ENCODE results near the gene MROH2A.

DNA sequence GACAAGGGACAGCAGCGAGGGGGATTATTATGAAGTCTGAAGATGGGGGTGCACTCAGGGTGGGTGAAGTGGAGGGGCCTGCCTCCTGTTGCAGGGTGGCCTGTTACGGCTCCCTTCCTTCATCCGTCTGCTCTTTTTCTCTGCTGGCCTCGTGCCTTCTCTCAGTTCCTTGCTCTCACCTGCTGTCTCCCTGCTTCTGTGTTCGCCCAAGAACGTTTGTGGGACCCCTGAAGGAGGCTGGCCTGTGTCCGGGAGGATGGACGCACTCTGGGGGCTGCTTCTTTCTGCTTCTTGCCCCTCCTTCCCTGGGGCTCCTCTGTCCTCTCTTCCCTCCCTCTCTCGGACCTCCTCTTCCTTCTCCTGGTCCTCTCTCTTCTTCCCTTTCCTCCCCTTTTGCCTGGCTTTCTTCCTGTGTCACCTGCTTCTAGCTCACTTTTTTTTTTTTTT, 13.8 kb downstream of the MROH2A start:
- TF ChIP-seq POLR2AphosphoS5 (IDR thresholded peaks at IDR 0.05) (no peak), POLR2A (IDR thresholded peaks at IDR 0.05) (no peak)
- TF ChIP-seq, protein P1, sequence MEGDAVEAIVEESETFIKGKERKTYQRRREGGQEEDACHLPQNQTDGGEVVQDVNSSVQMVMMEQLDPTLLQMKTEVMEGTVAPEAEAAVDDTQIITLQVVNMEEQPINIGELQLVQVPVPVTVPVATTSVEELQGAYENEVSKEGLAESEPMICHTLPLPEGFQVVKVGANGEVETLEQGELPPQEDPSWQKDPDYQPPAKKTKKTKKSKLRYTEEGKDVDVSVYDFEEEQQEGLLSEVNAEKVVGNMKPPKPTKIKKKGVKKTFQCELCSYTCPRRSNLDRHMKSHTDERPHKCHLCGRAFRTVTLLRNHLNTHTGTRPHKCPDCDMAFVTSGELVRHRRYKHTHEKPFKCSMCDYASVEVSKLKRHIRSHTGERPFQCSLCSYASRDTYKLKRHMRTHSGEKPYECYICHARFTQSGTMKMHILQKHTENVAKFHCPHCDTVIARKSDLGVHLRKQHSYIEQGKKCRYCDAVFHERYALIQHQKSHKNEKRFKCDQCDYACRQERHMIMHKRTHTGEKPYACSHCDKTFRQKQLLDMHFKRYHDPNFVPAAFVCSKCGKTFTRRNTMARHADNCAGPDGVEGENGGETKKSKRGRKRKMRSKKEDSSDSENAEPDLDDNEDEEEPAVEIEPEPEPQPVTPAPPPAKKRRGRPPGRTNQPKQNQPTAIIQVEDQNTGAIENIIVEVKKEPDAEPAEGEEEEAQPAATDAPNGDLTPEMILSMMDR (IDR thresholded peaks at IDR 0.05): no peak

Data from prostate gland (tissue), 2 donors.